GM18508 (cell line): ENCODE results near the gene EIF3K.

ENCODE experiments used
- ATAC-seq: cut with Tn5 transposase; IDR thresholded peaks from one replicate; pipeline ENCODE4 v1.9.1; 2021; ENCODE audit warnings: moderate number of reproducible peaks; ENCODE audit not compliant: insufficient read depth, unreplicated experiment

The EIF3K gene

DNA sequence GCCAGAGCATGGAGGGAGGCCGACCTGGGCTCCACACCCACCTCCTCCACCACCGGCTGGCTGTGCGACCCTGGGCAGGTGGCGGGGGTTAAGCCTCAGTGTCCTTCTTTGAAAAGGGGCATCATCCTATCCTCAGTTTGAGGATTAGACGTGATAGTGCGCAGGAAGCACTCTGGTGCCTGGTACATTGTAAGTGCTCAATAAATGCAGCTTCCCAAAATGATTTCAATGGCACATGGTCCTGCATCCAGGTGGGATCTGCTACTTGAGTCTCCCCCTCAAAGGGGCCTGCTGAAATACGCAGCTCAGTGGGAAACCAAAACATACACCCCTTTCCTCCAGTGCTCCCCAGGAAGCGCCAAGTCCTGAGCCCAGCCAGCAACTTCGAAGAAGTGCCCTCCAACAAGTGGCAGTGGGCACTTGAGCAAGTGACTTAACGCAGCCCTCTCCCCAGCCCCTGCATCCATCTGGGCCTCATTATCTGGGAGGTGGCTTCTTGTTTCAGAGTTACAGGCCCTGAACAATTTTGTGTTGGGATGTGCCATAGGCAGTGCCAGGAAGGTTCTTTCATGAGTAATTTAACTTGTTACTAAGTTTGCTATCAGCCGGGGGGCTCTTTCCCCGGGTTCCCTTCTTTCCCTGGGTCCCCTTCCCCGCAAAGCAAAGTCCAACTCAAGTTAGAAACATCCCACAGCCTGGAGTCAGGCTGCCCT is 46.4 kb downstream of the EIF3K start:
- ATAC-seq, result no peak

DNA sequence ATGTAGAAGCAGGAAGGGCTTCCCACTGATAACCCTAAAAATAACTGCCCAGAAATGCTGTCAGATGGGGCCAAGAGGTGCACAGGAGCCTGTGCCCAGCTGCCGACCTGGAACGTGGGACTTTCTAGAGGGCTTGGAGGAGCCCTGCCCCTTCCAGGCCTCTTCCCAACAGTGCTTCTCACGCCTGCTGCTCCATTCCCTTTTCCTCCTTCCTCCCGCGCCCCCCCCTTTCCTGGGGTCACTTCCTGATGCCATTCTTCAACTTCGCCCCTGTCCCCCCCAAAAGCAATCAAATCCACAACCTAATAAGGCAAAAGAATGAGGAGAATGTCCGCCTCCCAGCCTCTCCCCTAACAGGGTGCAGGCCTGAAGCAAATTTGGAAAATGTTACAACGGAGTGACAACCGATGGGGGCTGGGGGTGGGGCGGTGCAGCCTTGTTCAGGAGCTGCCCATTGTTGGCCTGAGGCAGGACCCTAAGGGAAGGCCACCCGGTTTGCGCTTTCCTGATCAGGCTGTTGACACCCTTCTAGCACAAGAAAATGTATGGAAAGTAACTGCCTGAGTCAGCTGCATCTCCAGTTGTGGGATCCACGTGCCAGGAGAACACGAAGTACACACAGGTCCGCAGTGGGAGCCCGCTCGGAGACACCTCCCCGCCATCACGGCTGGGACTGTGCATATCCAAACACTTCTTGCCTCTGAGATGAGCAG is 47.1 kb downstream of the EIF3K start:
- no peak for ATAC-seq

GRCh38 chr19:38666663-38667511 is 47.9 kb downstream of the EIF3K start:
- ATAC-seq, result no peak

DNA sequence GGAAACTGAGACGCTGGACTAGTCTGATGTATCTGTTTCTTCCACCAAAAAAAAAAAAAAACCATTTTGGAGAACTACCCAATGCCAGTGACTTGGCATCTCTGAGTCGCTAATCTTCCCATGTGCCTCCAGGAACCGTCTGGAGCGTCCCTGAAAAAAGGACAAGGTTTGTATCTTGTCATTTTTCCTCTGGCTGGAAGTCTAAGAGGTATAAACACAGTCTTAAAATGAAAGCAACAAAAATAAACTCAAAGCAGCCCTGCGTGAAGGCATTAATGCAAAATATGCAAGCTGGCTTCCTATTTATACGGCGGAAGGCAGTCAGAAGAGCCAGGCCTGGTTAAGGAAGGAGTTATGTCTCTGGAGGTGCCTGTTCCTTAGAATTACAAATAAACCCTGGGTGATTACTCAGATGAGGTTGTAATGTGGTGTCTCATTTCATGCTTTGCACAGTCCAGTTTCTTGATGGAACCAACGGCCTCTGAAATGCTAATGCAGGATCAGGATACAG is 48.7 kb downstream of the EIF3K start:
- no peak for ATAC-seq

DNA sequence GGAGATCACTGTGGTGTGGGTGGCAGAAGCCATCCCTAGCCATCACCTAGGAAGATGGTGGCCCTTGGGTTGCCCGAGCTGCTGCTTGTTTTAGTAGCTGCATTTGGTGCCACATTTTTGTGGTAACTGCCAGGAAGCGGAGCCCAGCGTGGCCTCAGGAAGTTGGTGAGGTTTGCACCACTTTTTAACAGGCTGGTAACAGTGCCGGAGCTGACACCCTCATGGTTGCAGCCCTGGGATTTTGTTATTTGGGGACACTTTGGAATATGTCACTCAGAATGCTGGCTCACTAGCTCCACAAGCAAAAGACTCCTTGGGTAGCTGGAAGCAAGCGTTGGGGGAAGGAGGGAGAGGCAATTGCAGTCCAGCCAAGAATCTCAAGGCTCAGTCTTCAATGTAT is 50.6 kb downstream of the EIF3K start:
- ATAC-seq, result no peak

GRCh38 chr19:38670921-38671398 is 52.0 kb downstream of the EIF3K start:
- no peak for ATAC-seq

- ATAC-seq, result no peak
These were observed 52.7 kb downstream of the EIF3K start for GRCh38 chr19:38671654-38672053.

- no peak for ATAC-seq
These were observed 54.0 kb downstream of the EIF3K start for GRCh38 chr19:38673030-38673429.

GRCh38 chr19:38674388-38675171 is 55.6 kb downstream of the EIF3K start:
- ATAC-seq, result no peak

DNA sequence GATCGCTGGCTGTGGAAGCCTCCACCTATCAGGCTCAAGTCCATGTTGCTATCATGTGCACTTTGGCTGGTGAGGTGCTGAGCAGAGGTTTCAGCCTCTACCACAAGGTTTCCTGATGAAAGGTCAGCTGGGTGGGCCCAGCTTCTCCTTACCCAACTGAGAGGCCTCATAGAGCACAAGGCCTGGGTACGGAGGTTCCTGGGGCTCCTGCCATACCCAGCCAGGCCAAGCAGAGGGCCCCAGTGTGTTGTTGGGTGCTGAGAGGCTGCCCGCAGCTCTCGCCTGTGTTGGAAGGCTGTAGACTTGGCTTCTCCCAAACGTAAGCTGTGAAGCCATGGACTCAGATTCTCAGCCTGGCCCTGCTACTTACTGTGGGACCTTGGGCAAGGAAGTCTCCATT is 56.6 kb downstream of the EIF3K start:
- ATAC-seq, result no peak

DNA sequence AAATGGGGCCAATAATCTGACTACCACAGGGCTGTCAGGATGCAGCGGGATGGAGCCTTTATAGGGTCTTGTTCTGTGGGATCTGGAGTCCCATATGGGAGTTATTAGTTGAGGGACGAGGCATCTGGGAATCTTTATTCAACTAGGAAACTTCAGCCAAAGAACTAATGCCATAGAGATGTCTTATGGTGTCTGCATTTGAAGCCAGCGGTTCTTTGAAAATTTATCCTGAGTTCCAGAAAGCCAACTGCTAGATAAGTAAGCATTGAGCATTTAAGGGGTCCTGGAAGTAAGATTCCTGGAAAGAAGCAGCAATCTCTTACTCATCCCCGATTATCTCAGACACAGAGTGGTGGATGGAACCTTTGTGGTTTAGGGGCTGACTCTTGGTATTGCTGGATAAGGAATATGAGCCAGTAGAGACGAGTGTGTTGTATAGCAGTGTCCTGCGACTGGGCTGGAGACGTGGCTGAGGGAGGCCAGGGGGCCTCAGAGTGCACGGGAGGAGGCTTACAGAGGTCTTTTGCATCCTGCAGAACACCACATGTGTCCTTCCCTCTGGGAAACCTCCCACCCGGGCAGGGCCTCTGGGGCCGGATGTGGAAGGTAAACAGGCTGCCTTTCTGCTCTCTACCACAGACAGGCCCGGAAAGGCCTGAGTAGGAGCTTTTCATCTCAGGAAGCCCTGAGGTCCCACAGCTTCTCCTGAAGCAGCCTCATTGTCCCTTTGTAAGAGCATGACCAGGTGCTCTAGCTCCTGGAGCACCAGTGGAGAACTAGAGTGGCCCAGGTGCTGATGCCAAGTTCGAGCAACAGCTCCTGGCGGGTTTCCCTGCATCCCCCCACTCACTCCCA is 57.3 kb downstream of the EIF3K start:
- no peak for ATAC-seq

DNA sequence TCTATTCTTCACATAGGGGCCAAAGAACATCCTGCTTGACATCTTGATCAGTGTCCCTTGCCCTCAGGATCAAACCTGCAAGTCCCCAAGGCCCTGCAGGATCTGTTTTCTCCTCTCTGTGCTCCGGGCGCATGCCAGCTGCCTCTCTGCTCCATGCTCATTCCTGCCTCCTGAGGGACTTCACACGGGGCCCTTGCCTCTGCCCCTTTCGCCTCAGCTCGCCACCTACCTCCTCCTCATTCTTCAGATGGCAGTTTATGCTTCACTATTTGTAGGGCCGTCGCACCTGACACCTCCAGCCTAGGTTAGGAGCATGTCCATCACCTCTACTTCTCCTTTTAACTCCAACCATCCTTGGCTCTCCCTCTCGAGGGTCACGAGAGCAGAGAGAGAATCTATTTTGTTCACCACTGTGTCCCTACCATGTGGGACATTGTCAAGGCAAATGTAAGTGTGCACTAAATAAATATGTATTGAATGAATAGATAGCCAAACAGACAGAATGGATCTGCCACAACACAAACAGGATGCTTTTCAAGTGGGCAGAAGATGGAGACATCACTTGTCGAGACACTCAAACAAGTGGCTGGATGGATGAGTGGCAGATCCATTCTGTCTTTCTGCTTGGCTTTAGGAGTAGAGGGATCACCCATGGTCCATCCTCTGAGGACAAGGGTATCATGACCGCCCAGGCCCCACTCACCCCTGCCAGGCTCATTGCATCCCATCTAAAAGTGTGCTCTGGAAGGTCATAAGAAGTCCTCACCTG is 58.1 kb downstream of the EIF3K start:
- ATAC-seq, result no peak

DNA sequence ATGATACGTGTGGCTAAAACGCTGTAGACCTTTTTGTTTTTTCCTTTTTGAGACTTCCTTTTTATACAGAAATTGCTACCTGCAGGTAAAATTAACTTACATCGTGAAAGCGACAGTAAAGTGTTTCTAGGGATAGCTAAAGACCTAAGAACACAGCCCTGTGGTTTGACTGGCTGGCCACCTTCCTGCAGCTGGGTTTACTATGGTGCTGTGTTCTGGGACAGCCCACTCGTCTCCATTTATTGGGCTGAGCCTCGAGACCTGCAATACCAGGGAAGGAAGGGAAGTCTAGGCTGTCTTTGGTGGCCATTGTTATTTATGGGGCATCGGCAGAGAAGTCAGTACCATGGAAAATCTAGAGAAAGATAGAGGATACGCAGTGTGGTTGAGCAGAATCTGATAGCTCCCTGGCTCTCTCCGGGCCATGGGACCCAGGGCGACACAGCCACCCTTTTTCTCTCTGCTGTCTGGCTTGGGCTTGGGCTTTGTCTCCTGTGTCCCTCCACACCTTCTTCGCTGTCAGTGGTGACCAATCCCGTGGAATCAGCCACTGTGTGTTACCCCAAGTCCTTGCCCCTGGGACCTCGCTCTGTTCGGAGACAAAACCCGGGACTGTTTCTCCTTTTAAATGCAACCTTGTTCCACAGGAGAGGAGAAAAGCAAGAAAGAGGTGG is 59.4 kb downstream of the EIF3K start:
- no peak for ATAC-seq

DNA sequence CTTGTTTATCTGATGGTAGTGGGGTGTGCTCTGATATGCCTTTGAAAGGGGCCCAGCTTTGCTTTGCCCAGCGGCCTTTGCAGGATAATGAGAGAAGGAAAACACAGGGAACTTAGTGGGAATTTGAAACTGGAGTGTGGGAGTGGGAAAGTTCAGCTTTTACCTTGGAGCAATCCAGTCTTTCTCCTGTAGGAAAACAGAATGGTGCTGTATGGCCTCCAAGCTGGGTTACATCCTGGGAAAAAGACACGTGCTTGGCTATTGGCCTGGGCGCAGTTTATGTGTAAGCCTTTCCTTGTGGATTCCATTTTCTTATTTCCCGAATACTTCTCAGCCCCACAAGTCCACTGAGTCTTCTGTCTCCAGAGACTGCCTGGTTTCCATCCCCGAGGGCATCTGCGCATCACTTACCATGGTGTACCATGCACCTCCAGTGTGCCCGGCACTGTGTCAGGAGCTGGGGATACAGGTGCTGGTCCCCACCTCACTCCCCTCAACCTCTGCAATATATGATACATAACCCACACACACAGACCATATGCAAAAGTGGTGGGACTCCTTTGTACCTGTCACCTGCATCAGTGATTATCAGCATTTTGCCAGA is 60.0 kb downstream of the EIF3K start:
- ATAC-seq, result no peak

DNA sequence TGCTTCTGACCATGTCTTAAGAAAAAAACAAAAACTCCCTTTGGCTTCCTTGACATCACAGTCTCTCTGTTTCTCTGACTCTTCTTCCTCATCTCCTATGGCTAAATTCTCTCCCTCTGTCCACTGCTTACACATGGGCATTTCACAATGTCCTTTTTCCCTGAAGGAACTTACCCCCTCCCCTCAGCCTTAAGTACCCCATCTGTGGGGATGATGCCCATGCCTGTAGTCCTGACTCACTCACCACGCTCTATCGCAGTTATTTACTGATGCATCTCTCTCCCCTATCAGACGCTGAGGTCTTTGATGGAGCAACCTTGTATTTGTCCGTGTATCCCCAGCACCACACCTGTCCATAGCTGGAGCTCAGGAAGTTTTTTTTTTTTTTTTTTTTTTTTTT is 60.9 kb downstream of the EIF3K start:
- ATAC-seq, result no peak

DNA sequence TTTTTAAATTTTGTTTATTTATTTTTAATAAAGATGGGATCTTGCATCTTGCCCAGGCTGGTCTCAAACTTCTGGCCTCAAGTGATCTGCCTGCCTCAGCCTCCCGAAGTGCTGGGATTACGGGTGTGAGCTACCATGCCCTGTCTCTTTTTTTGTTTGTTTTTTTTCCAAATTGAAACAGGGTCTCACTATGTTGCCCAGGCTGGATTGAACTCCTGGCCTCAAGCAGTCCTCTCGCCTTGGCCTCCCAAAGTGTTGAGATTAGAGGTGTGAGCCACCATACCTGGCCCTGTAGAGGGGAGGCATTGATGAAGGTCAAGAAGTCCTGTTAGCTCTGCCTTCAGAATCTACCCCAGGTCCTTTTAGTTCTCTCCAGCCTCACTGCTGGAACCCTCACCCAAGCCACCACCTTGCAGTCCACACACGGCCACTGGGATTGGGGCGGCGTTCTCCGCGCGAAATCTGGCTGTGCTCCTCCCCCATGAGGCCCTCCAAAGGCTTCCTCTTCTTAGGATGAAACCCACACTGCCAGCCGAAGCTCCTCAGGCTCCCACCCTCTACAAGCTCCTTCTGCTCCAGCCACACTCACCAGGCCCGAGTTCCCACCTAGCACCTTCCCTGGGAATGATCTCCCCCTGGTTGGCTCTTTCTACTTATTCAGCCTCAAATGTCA is 63.3 kb downstream of the EIF3K start:
- no peak for ATAC-seq

DNA sequence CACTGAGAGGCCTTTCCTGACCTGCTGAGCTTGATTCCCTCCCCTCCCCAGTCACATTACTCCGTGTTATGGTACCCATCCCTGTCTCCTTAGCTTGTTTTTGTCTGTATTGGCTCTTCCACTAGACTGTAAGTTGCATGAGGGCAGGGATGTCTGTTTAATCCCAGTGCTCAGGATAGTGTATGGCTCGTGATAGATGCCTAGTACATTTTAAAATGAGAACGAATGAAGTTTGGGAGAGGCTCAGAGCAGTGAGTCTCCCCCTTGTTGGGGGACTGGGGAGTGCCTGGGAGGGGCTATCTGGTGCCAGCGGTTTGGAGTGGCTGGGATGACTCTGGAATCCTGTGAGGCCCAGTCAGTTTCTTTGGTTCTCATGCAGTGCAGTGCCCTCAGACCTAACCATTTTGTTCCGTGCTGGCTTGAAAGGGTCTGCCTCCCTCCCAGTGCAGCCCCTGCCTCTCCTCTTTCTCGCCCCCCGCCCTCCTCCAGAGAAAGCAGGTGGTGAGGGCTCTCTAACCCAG is 63.9 kb downstream of the EIF3K start:
- ATAC-seq, result no peak
